HG03175 (cell line): ENCODE results near the gene USP34.

ENCODE experiments used
- ATAC-seq: cut with Tn5 transposase; IDR thresholded peaks from one replicate; pipeline ENCODE4 v1.9.1; 2021; ENCODE audit warnings: mild to moderate bottlenecking, moderate library complexity; ENCODE audit not compliant: unreplicated experiment

USP34 gene

GRCh38 chr2:61255580-61256437, 215.1 kb downstream of the USP34 start:
- no peak for ATAC-seq

DNA sequence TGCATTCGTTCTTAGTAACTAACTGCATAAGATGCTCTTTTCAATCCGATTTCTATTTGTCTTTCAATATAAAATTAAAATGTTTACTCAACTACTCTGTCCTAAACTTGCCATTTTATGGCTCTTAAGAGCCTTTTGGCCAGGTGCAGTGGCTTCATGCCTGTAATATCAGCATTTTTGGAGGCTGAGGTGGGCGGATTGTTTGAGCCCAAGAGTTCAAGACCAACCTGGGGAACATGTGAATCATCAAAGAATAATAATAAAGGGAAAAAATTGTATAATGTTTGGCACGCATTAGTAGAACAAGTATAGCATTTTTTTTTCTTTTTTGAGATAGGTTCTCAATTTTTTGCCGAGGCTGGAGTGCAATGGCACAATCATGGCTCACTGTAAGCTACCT, 216.4 kb downstream of the USP34 start:
- ATAC-seq, result no peak

DNA sequence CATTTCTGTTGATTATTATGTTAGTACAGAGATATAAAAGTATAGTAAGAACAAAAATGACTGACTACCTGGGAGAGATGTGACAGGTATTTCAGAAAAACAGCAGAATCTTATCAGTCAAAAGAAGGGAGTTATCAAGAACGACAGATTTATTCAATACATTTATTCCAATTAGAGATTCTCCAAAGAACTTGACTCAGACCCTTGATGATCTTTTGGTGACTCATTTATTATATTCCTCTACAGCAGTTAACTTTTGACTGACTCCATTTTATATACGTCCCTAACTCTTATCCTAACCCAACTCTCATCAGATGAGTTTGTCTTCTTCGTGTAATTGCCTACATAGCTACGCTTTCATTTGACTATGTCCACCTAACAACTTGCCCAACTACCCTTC, 217.8 kb downstream of the USP34 start:
- no peak for ATAC-seq

DNA sequence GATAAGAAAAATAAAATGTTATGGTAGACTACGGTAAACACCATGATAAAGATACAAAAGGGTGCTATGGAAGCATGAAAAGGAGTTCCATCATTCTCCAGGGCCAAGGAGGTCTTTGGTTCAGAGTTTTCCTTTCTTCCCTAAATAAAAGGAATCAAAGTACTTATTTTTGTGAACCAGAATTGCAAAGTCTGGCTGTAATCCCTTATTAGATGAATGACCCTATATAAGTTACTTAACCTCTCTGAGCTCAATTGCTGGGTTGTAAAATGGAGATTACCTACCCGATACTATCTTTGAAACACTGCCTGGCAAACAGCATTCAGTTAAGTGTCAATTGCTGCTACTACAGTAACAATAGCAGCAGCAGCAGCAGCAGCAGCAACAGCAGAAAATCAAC, 218.9 kb downstream of the USP34 start:
- no peak for ATAC-seq

DNA sequence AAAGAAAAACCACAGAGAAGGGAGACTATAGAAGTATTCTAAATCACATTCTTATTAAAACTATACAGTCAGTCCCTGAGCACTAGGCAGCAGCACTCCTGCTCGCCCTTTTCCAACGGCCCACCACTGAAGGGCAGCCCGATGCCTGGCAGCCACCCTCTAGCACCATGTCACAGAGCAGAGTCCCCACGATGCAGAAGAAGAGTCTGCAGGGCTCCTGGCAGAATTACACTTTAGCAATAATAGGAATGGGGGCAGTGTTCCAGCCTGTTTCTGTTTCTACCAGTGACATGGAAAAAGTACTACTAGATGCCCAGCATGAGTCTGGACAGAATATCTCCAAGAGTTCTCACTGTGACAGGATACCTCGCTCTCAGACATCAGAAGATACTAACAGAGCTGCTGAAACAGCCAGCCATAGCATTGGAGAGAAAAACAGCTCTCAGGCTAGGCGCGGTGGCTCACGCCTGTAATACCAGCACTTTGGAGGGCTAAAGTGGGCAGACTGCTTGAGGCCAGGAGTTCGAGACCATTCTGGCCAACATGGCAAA, 221.3 kb downstream of the USP34 start:
- ATAC-seq, result no peak

DNA sequence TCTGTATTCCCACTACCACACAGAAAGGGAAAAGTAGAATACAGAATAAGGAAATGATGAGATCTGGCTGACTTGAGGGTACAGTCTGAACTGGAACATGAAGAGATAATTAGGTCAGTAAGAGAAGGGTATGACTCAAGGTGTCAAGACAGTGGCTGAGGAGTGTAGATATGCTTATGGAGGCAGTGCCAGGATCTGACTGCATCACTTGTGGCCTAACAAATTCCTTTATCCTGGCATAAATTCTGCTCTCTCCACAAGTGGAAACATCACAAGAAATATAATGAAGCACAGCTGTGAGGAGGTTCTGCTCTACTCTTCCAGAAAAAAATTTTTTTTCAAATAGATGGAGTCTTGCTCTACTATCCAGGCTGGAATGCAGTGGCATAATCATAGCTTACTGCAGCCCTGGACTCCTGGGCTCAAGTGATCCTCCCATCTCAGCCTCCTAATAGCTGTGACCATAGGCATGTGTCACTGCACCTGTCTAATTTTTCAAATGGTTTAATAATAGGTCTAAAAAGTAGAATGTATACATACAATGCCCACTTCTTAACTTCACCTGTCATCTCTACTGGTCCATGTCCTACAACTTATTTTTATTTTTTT, 223.6 kb downstream of the USP34 start:
- no peak for ATAC-seq

DNA sequence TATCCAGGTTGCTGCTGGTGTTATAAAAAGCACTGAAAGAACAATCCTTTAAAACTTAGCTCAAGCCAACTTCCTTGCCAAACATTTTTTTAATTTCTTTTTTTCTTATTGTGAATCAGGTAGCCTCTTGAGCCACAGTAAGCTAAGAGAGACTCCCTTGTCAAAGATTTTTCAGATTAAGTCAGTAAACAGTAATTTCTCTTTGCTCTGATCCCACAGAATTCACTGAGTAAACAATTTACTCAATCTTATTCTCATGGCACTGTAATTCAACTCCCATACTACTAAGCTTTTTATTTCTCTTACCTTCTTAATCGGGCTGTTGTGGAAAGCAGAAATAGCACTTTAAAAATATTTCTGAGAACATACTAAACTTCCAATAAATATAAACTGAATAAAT, 226.2 kb downstream of the USP34 start:
- no peak for ATAC-seq

- ATAC-seq, result no peak
Observed at GRCh38 chr2:61241266-61241665, 229.6 kb downstream of the USP34 start.

- no peak for ATAC-seq
Observed at GRCh38 chr2:61238219-61239012, 232.5 kb downstream of the USP34 start.

DNA sequence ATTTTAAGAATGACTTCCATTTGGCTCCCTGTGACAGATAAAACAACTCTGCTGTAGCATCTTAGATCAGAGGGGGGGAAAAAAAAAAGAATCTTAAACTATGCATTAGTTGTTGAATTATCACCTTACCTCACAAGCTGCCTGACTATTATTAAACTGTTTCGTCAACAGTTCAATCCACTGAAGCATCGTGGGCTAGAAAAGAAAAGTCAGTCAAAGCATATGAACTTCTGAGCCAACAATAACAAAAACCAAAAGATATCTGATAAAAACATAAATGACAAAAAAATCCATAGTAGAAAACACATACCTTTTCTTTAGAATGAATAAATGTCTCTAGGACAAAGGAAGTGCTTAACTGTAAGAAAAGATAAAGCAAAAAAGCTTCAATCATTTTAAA, 235.2 kb downstream of the USP34 start:
- no peak for ATAC-seq

- ATAC-seq, result no peak
Observed at GRCh38 chr2:61233581-61233980, 237.3 kb downstream of the USP34 start.

GRCh38 chr2:61229936-61230335, 241.0 kb downstream of the USP34 start:
- no peak for ATAC-seq

GRCh38 chr2:61222567-61222966, 248.3 kb downstream of the USP34 start:
- no peak for ATAC-seq

DNA sequence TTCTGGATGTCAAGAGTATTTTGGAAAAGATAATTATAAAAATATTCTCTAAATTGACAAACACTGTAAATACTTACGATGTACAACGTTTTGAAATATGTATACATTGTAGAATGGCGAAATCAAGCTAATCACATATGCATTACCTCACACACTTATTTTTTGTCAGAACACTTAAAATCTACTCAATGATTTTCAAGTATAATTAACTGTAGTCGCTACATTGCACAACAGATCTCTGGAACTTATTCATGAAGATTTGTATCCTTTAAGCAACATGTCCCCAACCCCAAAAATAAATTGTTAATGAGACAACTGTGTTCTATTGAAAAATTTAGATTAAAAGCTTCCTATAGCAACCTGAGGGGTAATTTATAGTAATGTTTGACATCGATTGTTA, 249.1 kb downstream of the USP34 start:
- no peak for ATAC-seq

DNA sequence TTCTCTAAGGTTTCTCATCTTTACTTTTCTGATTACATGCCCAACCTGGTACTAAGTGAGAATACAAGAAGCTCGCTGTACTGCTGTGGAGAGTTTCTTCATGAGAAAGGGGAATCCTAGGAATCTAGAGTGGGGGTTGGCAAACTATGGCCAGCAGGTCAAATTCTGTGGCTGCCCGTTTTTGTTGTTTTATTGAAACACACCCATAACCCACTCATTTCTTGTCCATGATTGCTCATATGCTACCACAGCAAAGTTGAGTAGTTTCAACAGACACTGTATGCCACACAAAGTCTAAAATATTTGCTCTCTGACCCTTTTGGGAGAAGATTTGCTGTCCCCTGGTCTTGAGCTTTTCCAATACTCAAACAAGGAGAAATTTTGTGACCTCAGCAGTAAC, 250.1 kb downstream of the USP34 start:
- ATAC-seq, result no peak

GRCh38 chr2:61218817-61219170, 252.1 kb downstream of the USP34 start:
- ATAC-seq, result no peak

DNA sequence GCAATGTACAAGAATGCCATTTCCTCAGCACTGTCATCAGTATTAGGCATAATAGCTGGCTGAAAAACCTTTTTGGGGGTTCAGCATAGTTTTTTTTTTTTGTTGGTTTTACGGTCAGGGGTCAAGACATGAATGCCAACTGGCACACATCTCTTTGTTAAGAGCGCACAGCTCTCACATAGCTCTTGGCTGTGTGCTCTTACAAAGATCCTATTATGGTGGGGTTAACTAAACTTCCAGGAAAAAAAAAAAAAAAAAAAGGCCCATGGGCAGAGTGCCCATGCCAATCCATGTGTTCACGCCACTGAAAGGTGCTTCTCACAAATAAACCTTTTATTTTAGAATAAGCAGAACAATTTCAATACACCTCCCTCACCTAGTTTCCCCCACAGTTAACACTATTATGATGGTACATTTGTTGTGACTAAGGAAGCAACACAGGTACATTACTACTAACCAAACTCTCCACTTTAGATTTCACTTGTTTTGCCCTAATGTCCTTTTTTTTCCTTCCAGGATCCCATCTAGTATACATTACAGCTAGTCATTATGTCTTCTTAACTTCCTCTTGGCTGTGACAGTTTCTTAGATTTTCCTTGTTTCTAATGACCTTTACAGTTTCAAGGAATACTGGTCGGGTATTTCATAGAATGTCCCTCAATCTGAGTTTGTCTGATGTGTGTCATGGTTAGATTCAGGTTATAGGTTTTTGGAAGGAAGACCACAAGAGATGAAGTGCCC, 252.6 kb downstream of the USP34 start:
- ATAC-seq, result no peak

GRCh38 chr2:61214171-61214570, 256.7 kb downstream of the USP34 start:
- ATAC-seq, result no peak

DNA sequence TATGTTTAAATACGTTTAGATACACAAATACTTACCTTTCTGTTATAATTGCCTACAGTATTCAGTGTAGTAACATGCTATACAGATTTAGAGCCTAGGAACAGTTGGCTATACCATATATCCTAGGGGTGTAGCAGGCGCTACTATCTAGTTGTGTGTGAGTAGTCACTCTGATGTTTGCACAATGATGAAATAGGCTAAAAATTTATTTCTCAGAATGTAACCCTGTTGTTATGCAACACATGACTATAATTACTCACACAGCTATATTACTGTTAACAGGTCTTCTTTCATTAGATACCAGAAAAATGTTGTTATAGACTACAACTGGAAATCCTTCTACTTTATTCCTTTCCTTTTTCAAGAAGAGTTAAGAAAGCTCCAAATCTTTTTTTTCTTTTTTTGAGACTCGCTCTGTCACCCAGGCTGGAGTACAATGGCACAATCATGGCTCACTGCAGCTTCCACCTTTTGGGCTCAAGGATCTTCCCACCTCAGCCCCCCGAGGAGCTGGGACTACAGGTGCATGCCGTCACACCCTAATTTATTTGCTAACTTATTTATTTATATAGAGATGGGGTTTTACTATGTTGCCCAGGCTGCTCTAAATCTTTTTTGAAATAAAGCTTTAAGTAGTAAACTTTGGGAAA, 260.4 kb downstream of the USP34 start:
- no peak for ATAC-seq

DNA sequence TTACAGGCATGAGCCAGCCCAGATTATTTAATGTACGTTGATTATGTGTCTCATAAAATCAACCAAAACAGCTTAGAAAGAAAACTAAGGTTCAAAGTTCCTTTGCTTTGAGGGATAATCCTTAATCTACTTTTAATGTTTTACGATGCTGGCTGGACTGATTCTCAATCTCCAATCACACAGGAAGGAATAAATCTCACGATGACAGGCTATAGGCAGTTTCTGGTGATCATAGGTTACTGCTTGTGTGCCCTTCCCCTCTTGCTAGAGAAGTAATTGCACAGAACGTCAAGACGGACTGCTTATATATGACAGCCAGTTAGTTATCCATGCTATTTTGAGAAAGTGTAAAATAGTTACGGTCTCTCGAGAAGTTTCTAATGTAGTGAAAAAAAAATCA, 265.8 kb downstream of the USP34 start:
- no peak for ATAC-seq
